ENCODE data around the gene S100P.

Gene S100P

GRCh38 chr4:6695660-6696610, 2.3 kb downstream of the S100P start:
- no peak for DNase-seq (ENCODE audit: low read depth in 2 of 3, low spot score in 2 of 3)

GRCh38 chr4:6696611-6697010, 2.9 kb downstream of the S100P start:
- DNase-seq (ENCODE audit: low read depth in 2 of 3, low spot score in 2 of 3): no peak

- DNase-seq (ENCODE audit: low read depth in 2 of 3, low spot score in 2 of 3): no peak
Measured at GRCh38 chr4:6697131-6697530, 3.5 kb downstream of the S100P start.

GRCh38 chr4:6699388-6699787, 5.7 kb downstream of the S100P start:
- no peak for DNase-seq (ENCODE audit: low read depth in 2 of 3, low spot score in 2 of 3)

- DNase-seq (ENCODE audit: low read depth in 2 of 3, low spot score in 2 of 3): no peak
Measured at GRCh38 chr4:6699903-6700302, 6.2 kb downstream of the S100P start.

GRCh38 chr4:6701371-6701770, 7.7 kb downstream of the S100P start:
- DNase-seq (ENCODE audit: low read depth in 2 of 3, low spot score in 2 of 3): no peak

- DNase-seq (ENCODE audit: low read depth in 2 of 3, low spot score in 2 of 3): no peak
Measured at GRCh38 chr4:6702761-6703160, 9.1 kb downstream of the S100P start.

- DNase-seq (ENCODE audit: low read depth in 2 of 3, low spot score in 2 of 3): no peak
Measured at GRCh38 chr4:6703786-6704185, 10.1 kb downstream of the S100P start.

- DNase-seq (ENCODE audit: low read depth in 2 of 3, low spot score in 2 of 3): no peak
Measured at GRCh38 chr4:6705646-6706045, 12.0 kb downstream of the S100P start.

GRCh38 chr4:6706173-6706572, 12.5 kb downstream of the S100P start:
- no peak for DNase-seq (ENCODE audit: low read depth in 2 of 3, low spot score in 2 of 3)

- DNase-seq (ENCODE audit: low read depth in 2 of 3, low spot score in 2 of 3): peak; percentile 83 to 89 (median 86)
Measured at GRCh38 chr4:6709230-6710114, 15.8 kb downstream of the S100P start, which contains the start of gene MRFAP1L1. MRFAP1L1 (minus strand) TSS chr4:6709865; CDS start chr4:6709629, 236 bp downstream.

GRCh38 chr4:6710282-6710681, 16.6 kb downstream of the S100P start:
- no peak for DNase-seq (ENCODE audit: low read depth in 2 of 3, low spot score in 2 of 3)

GRCh38 chr4:6710996-6711395, 17.3 kb downstream of the S100P start:
- no peak for DNase-seq (ENCODE audit: low read depth in 2 of 3, low spot score in 2 of 3)

- no peak for DNase-seq (ENCODE audit: low read depth in 2 of 3, low spot score in 2 of 3)
Measured at GRCh38 chr4:6714954-6715353, 21.3 kb downstream of the S100P start.

- DNase-seq (ENCODE audit: low read depth in 2 of 3, low spot score in 2 of 3): no peak
Measured at GRCh38 chr4:6715704-6716017, 22.0 kb downstream of the S100P start.

- DNase-seq (ENCODE audit: low read depth in 2 of 3, low spot score in 2 of 3): peak; percentile 61 to 82 (median 72)
Measured at GRCh38 chr4:6716018-6716911, 22.6 kb downstream of the S100P start, which contains the start of gene BLOC1S4. BLOC1S4 (plus strand) TSS chr4:6716174; CDS start chr4:6716210, 36 bp downstream.

- DNase-seq (ENCODE audit: low read depth in 2 of 3, low spot score in 2 of 3): no peak
Measured at GRCh38 chr4:6716958-6717655, 23.4 kb downstream of the S100P start.

- no peak for DNase-seq (ENCODE audit: low read depth in 2 of 3, low spot score in 2 of 3)
Measured at GRCh38 chr4:6718932-6719610, 25.4 kb downstream of the S100P start.

GRCh38 chr4:6719611-6720179, 26.0 kb downstream of the S100P start:
- no peak for DNase-seq (ENCODE audit: low read depth in 2 of 3, low spot score in 2 of 3)

All from activated CD8-positive, alpha-beta memory T cell treated with anti-CD3 and anti-CD28 coated beads for 48 hours (primary cell).